ENCODE results near the gene MROH2B.

DNA sequence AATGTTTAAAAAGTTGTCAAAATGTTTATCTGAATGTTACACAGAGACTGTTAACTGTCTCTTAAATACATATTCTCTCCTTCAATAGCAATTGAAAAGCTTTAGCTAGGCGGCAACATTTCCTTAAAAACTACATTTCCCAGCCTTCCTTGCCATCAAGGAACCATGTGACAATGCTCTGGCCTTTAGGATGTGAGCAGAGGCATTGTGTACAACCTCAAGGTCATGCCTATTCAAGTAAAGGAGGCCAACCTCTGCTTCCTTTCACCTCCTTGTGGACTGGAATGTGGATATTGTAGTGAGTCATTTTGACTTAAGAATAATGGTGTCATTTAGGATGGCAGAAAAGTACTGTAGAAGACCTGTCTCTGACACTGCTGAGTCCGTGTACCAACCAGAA lies 23.7 kb upstream of the MROH2B start:
- TF ChIP-seq, protein P1, sequence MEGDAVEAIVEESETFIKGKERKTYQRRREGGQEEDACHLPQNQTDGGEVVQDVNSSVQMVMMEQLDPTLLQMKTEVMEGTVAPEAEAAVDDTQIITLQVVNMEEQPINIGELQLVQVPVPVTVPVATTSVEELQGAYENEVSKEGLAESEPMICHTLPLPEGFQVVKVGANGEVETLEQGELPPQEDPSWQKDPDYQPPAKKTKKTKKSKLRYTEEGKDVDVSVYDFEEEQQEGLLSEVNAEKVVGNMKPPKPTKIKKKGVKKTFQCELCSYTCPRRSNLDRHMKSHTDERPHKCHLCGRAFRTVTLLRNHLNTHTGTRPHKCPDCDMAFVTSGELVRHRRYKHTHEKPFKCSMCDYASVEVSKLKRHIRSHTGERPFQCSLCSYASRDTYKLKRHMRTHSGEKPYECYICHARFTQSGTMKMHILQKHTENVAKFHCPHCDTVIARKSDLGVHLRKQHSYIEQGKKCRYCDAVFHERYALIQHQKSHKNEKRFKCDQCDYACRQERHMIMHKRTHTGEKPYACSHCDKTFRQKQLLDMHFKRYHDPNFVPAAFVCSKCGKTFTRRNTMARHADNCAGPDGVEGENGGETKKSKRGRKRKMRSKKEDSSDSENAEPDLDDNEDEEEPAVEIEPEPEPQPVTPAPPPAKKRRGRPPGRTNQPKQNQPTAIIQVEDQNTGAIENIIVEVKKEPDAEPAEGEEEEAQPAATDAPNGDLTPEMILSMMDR (optimal IDR thresholded peaks at IDR 0.05 in 1 of 3, IDR thresholded peaks at IDR 0.05 in 1 of 3, conservative IDR thresholded peaks at IDR 0.05 in 1 of 3; ENCODE audit: extremely low read depth in 1 of 3, insufficient read depth in 2 of 3, low read length in 3 of 3) = no peak
- TF ChIP-seq EZH2 (IDR thresholded peaks at IDR 0.05; ENCODE audit: low read length) = no peak
